Lung (tissue), 12 donors: Measurements from ENCODE around the gene HOXB8. TPM values are rescaled to one million over a fixed set of nuclear protein-coding genes. Genes with fewer than 3 reads are reported as not detected.
A peak's percentile ranks its signal among the peaks of the same experiment; 100 is the strongest.

Experiments used
- ATAC-seq: fragments of 200-7000 bp; cut with Tn5 transposase; one replicate; pipeline ENCODE4 v1.9.1; 2020; ENCODE audit warnings: moderate number of reproducible peaks; ENCODE audit not compliant: insufficient read depth, low FRiP score
- DNase-seq, 3 donors: peaks; one replicate each; pipeline ENCODE4 v3.0.0-alpha.2; 2013 to 2017
- H3K27ac ChIP-seq, 2 donors: one replicate each; pipeline ENCODE4 v1.5.1; 2013; ENCODE audit warnings: mild to moderate bottlenecking in 2 of 2, moderate library complexity in 2 of 2, control low read depth in 1 of 2, inconsistent platforms in 1 of 2, low read depth in 1 of 2, low read length in 1 of 2
- H3K27me3 ChIP-seq, 3 donors: one replicate each; pipeline ENCODE4 v1.5.1; 2013; ENCODE audit warnings: low read length in 2 of 3; ENCODE audit not compliant: control insufficient read depth in 3 of 3, insufficient read depth in 3 of 3
- H3K36me3 ChIP-seq, 4 donors: one replicate each; pipeline ENCODE4 v1.5.1; 2013; ENCODE audit warnings: low read length in 4 of 4, mild to moderate bottlenecking in 1 of 4, moderate library complexity in 1 of 4; ENCODE audit not compliant: control insufficient read depth in 4 of 4, insufficient read depth in 4 of 4
- H3K4me1 ChIP-seq, 5 donors: one replicate each; pipeline ENCODE4 v1.5.1; 2013; ENCODE audit warnings: low read length in 5 of 5, mild to moderate bottlenecking in 2 of 5, moderate library complexity in 1 of 5; ENCODE audit not compliant: control insufficient read depth in 5 of 5, insufficient read depth in 5 of 5
- H3K4me3 ChIP-seq: one replicate; pipeline ENCODE4 v1.5.1; 2013; ENCODE audit warnings: mild to moderate bottlenecking, control low read depth, moderate library complexity
- H3K9ac ChIP-seq, 2 donors: one replicate each; pipeline ENCODE4 v1.5.1; 2013; ENCODE audit warnings: low read length in 2 of 2, control low read depth in 1 of 2; ENCODE audit not compliant: insufficient read depth in 1 of 2
- H3K9me3 ChIP-seq, 4 donors: one replicate each; pipeline ENCODE4 v1.5.1; 2013; ENCODE audit warnings: low read length in 3 of 4, mild to moderate bottlenecking in 1 of 4, moderate library complexity in 1 of 4; ENCODE audit not compliant: control insufficient read depth in 4 of 4, insufficient read depth in 3 of 4
- CTCF ChIP-seq: IDR thresholded peaks from 2 replicates; pipeline ENCODE4 v1.5.1; 2012; ENCODE audit warnings: mild to moderate bottlenecking; ENCODE audit errors: control extremely low read depth, extremely low read depth
- WGBS, 2 donors: extraction: QIAGEN DNeasy Blood & Tissue Kit; methylation state at CpG; one replicate each; pipeline ENCODE4 v1.1.7; 2013; 5-methylcytosine and 5-hydroxymethylcytosine counted together
- polyA plus RNA-seq, 2 donors: library from polyadenylated mRNA; stranded (reverse); fragments of 200-250 nt; gene quantifications; one replicate each; pipeline ENCODE4 v1.2.1, GENCODE V29; 2013
- total RNA-seq, 2 donors: library from RNA; depleted of rRNA in 1 of 2; stranded (reverse); fragments of >200 nt in 1 of 2; gene quantifications; one replicate each; pipeline ENCODE4 v1.2.1, GENCODE V29; 2014 to 2021
- donor health status: control.
- donor health status: control.
- donor health status: Bipolar disorder and iron deficiency.
- donor health status: healthy.
- donor health status: DM: yes; HTN: yes; CAD: no.

Gene HOXB8
- total and polyA plus RNA-seq, 4 donors, result 0.08 to 0.31 (median 0.10) TPM; not detected in 1

DNA sequence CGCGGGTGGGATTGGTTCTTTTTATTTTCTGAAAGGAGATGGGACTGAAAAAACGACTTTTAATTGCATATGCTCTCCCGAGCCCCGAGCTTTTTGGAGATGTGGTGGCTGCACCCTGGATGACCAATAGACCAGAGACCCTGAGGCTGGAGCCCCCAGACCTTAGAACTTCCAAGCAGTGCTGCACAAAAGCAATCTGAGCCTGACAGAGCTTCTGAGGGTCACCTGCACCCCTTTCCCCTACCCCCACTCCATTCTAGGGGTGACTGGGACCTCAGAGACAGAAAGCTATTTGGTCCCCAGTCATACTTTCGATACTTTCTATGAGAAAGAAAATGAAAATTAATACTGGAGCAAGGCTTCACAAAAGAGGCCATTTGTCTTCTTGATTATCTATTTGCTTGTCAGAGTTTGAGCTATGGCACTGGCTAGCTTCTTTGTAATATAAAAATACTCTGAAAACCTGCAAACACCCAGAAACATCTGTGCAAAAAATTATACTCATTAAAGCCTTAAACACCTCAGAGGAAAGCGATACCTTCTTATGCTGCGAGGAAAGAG is 40.5 kb downstream of the HOXB8 start:
- peak in 1 of 3 donors; percentile 67 for DNase-seq
- WGBS, 2 donors, result 47 to 66% methylated on average over 8 of the region's 8 CpGs
- ATAC-seq, result no peak
- Histone ChIP-seq H3K4me1 (peaks cover 0 to 82% (median 0%) of the 10 kb centered on the region in 5 donors), H3K9me3 (no peaks in the 10 kb centered on the region), H3K9ac (peak overlapping the region; percentile 59 to 96), H3K36me3 (peaks cover 0 to 32% (median 1%) of the 10 kb centered on the region in 4 donors), H3K27me3 (peaks cover 0 to 70% (median 15%) of the 10 kb centered on the region in 3 donors), H3K4me3 (no peak overlapping the region), H3K27ac (peak overlapping the region in 1 of 2 donors; percentile 46)
- no peak for TF ChIP-seq CTCF

DNA sequence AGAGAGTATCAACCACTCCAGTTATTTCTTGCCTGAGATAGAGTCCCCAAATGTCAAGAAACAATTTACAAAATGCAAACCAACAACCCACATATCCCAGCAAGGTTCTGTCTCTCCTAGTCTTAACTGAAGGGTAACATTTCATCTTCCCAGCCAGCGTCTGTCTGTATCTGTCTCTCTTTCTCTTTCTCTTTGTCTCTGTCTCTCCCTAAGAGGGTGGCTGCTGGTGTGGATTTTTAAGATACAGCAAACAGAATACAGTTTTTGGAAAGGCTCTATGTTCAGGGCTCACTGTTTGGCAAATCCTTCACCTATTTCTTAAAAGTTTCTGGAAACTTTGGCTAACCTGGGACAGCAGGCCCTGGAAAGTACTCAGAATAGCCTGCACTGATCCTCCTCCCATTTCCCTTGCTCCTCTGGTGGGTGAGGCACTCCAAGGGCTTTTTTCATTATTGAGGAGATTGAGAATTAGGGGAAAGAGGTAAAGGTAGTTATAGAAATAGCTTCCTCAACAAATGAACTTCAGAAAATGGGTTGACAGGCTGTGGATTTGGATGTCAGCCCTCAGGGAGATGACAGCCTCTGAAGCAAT is 43.2 kb downstream of the HOXB8 start:
- H3K9ac ChIP-seq, result peak overlapping the region; percentile 59 to 96
- WGBS, 2 donors, result 68 to 87% methylated on average over 1 of the region's 1 CpG
- peaks cover 0 to 30% (median 1%) of the 10 kb centered on the region in 4 donors for H3K36me3 ChIP-seq
- no peak overlapping the region for H3K4me3 ChIP-seq
- DNase-seq (no peak), ATAC-seq (no peak)
- H3K27me3 ChIP-seq, result peaks cover 0 to 72% (median 6%) of the 10 kb centered on the region in 3 donors
- no peak for TF ChIP-seq CTCF
- H3K9me3 ChIP-seq, result peaks cover 0 to 3% (median 0%) of the 10 kb centered on the region in 4 donors
- H3K27ac ChIP-seq, result peak overlapping the region in 1 of 2 donors; percentile 82
- peaks cover 0 to 87% (median 6%) of the 10 kb centered on the region in 5 donors for H3K4me1 ChIP-seq

DNA sequence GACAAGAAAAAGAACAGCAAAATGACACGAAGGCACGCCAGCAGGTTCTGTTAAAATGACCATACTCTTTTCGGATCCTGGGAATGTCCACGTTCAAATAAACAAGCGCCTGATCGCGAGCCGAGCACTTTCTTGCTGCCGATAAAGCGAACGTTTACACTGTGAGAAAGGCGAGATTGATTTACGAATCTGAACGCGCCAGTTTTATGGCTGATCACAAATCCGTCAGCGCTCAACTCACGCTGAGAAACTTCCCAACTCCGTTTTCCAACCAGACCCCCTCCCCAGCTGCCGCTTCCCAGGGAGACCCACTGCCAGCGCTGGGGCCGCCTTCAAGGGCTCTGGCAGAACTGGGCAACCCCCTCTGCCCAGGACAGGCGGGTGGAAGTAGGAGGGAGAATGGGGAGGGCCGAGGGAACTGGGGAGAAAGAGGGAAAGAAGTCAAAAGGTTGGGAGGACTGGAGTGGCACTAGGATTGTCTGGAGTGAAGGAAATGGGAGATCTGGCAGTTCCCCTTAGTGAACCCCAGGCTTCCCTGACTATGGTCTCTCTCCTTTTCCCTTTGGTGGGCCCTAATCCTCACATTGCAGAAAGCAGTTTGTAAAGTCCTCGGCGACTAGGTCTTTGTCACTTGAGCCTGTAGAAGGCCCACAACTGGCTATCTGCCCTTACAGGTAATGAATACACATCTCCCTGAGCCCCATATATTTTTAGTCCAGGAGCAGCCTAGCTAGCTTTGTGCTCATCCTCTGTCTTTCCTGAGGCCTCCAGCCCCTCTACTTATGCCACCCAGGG is 43.9 kb downstream of the HOXB8 start:
- Histone ChIP-seq H3K4me3 (no peak overlapping the region), H3K9ac (peak overlapping the region; percentile 59 to 96), H3K9me3 (peaks cover 0 to 3% (median 0%) of the 10 kb centered on the region in 4 donors), H3K27ac (peak overlapping the region in 1 of 2 donors; percentile 82), H3K27me3 (peaks cover 0 to 72% (median 5%) of the 10 kb centered on the region in 3 donors), H3K36me3 (peaks cover 0 to 26% (median 1%) of the 10 kb centered on the region in 4 donors), H3K4me1 (peaks cover 0 to 90% (median 6%) of the 10 kb centered on the region in 5 donors)
- 32 to 60% methylated on average over 26 of the region's 26 CpGs for WGBS, 2 donors
- TF ChIP-seq CTCF, result no peak
- DNase-seq (peak; percentile 74 to 91 (median 87)), ATAC-seq (no peak)
